KOPT-K1 (cell line): ENCODE results near the gene LRRC42.
"Not testable (repeated sequence)": the region's sequence is repeated elsewhere in the genome, so short reads cannot be mapped to it uniquely, and the experiment has no call there.

Source experiments
- H3K27ac ChIP-seq: fragments of 200-600 bp; sonication (generic); 2 replicates; pipeline ENCODE4 v1.5.1; 2016; ENCODE audit warnings: antibody characterized with exemption, mild to moderate bottlenecking, low read depth, low read length; ENCODE audit not compliant: poor library complexity, severe bottlenecking
- H3K36me3 ChIP-seq: fragments of 200-600 bp; sonication (generic); 2 replicates; pipeline ENCODE4 v1.5.1; 2017; ENCODE audit warnings: antibody characterized with exemption, mild to moderate bottlenecking, low read length, moderate library complexity; ENCODE audit not compliant: insufficient read depth
- H3K9me3 ChIP-seq: fragments of 200-600 bp; sonication (generic); 2 replicates; pipeline ENCODE4 v1.5.1; 2017; ENCODE audit warnings: antibody characterized with exemption, low read length, mild to moderate bottlenecking; ENCODE audit not compliant: insufficient read depth, poor library complexity, severe bottlenecking

Gene LRRC42

DNA sequence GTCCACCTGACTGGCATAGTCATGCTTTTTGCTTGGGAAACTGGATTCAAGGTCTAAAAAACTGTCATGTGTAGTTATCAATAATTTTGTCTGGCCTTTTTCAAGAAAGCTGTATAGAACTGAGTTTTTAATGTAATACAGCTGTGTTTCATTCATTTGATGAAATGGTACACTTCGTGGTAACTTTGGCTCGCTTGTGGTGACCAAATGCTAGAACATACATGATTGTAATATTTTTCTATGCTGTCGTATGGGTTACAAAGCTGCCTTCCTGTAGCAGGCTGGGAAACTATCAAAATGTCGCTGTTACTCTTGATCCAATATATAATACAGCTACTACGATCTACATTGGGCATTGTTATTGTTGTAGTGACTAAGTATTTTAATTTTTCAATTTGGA is 2.1 kb downstream of the LRRC42 start:
- no peaks in the 10 kb centered on the region for H3K9me3 ChIP-seq
- H3K27ac ChIP-seq = no peak overlapping the region

GRCh38 chr1:53949023-53949990 is 3.2 kb downstream of the LRRC42 start:
- Histone ChIP-seq H3K9me3 (no peaks in the 10 kb centered on the region), H3K36me3 (peaks cover 46% of the 10 kb centered on the region), H3K27ac (no peak overlapping the region)

More for the DNA sequence above, 2.1 kb downstream of the LRRC42 start:
- H3K36me3 ChIP-seq = peaks cover 36% of the 10 kb centered on the region

- peaks cover 47% of the 10 kb centered on the region for H3K36me3 ChIP-seq
- H3K27ac ChIP-seq = no peak overlapping the region
- no peaks in the 10 kb centered on the region for H3K9me3 ChIP-seq
Observed at GRCh38 chr1:53951697-53952096, 5.5 kb downstream of the LRRC42 start.

- H3K9me3 ChIP-seq = no peaks in the 10 kb centered on the region
- no peak overlapping the region for H3K27ac ChIP-seq
- peaks cover 54% of the 10 kb centered on the region for H3K36me3 ChIP-seq
Observed at GRCh38 chr1:53954128-53954527, 8.0 kb downstream of the LRRC42 start.

- H3K36me3 ChIP-seq = peaks cover 63% of the 10 kb centered on the region
- H3K27ac ChIP-seq = no peak overlapping the region
Observed at GRCh38 chr1:53956308-53957168, 10.4 kb downstream of the LRRC42 start.

DNA sequence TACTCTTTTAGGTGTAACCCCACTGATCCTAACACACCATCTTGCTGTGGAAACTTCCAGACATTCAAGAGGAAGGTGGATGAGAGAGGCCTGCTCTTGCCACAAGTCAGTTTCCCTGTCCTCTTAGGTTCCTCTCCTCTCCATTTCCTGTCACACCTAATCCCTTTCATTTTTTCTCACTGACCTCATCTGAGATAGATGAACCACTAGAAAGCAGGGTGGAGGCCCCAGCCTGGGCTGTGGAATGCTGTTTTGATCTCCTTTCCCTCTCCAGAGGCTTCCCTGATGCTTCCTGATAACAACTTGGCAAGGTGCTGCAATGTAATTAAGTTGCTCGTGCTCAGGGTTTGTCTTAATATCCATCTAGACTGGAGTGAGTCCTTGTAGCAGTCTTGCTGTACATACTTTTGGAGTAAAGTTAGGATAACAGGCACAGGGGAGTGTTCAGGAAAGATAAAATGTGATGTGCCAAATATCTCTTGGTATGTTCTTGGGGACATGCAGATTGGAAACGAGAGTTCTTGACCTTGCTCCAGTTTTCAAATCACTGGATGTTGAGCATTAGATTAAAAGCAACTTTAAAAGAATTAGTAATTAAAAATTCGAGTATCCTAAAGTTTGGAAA is 11.2 kb downstream of the LRRC42 start:
- peaks cover 63% of the 10 kb centered on the region for H3K36me3 ChIP-seq
- H3K27ac ChIP-seq = no peak overlapping the region
- H3K9me3 ChIP-seq = no peaks in the 10 kb centered on the region

More at GRCh38 chr1:53956308-53957168, 10.4 kb downstream of the LRRC42 start:
- no peaks in the 10 kb centered on the region for H3K9me3 ChIP-seq

GRCh38 chr1:53959664-53960250 is 13.6 kb downstream of the LRRC42 start:
- Histone ChIP-seq H3K27ac (no peak overlapping the region), H3K36me3 (peaks cover 67% of the 10 kb centered on the region), H3K9me3 (no peaks in the 10 kb centered on the region)

- Histone ChIP-seq H3K36me3 (peaks cover 78% of the 10 kb centered on the region), H3K27ac (no peak overlapping the region), H3K9me3 (no peaks in the 10 kb centered on the region)
Observed at GRCh38 chr1:53962395-53962794, 16.2 kb downstream of the LRRC42 start.

DNA sequence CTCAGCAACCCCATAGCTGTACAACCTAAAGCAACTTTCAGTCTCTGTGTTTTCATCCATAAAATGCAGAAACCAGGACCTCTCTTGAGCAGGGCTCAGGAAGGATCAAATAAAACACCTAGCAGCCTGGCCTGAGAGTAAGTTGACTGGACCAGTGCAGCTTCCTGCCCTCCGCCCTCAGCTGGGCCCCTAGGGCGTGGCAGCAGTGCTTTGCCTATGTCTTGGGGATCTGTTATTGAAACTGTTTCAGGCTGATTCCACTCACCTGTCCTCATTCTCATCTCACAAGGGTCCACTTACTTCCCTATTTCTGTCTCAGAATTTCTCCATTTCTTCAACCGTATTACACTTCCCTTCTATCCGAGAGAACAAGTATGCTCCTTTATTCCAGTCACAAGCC is 17.3 kb downstream of the LRRC42 start:
- Histone ChIP-seq H3K36me3 (peaks cover 87% of the 10 kb centered on the region), H3K27ac (no peak overlapping the region)

GRCh38 chr1:53964109-53964508 is 18.0 kb downstream of the LRRC42 start:
- no peak overlapping the region for H3K27ac ChIP-seq
- H3K9me3 ChIP-seq = no peaks in the 10 kb centered on the region
- H3K36me3 ChIP-seq = peaks cover 89% of the 10 kb centered on the region

More for the DNA sequence above, 17.3 kb downstream of the LRRC42 start:
- H3K9me3 ChIP-seq = no peaks in the 10 kb centered on the region

DNA sequence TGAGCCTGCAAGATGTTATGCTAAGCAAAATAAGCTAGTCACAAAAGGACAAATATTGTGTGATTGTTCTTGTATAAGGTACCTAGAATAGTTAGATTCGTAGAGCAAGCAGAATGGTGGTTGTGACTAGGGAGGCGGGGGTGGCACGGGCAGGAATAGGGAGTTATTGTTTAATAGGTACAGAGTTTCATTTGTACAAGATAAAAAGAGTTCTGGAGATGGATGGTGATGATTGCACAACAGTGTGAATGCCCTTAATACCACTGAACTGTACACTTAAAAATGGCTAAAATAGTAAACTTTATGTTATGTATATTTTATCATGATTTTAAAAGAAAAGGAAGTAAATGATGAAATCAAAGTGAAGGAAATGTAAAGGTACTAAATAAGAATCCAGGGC is 20.6 kb downstream of the LRRC42 start:
- Histone ChIP-seq H3K27ac (no peak overlapping the region), H3K36me3 (peaks cover 91% of the 10 kb centered on the region), H3K9me3 (no peaks in the 10 kb centered on the region)

DNA sequence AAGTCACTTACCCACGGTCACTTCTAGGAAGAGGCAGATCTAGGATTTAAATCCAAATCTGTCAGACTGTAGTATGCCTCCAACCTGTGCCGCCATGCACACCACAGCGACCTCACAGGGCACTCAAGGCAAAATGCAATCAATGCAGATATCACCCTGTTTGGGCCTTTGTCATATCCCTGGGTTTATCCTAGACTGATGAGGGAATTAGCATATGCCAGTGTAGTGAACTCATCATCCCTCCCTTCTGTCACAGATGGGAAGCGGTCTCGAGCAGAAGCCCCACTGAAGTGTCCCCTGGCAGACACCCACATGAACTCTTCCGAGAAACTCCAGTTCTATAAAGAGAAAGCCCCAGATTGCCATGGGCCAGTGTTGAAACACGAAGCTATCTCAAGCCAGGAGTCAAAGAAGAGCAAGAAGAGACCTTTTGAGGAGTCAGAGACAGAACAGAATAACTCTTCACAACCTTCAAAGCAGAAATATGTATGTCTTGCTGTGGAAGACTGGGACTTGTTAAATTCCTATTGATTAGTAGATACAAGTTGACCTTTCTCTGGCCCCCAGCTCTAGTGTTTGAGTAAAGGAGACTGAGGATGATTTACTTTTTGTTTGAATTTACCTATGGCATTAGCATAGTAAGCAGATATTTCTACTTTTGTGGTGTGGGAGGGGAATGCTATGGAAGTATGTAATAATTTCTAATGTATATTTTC is 21.4 kb downstream of the LRRC42 start:
- H3K27ac ChIP-seq = no peak overlapping the region
- H3K36me3 ChIP-seq = peaks cover 85% of the 10 kb centered on the region
- no peaks in the 10 kb centered on the region for H3K9me3 ChIP-seq

GRCh38 chr1:53968125-53968513 is 22.0 kb downstream of the LRRC42 start:
- peaks cover 80% of the 10 kb centered on the region for H3K36me3 ChIP-seq

GRCh38 chr1:53969323-53969722 is 23.2 kb downstream of the LRRC42 start:
- H3K36me3 ChIP-seq = peaks cover 68% of the 10 kb centered on the region
- not testable (repeated sequence) for H3K27ac ChIP-seq, H3K9me3 ChIP-seq

More at GRCh38 chr1:53968125-53968513, 22.0 kb downstream of the LRRC42 start:
- Histone ChIP-seq H3K27ac (no peak overlapping the region), H3K9me3 (no peaks in the 10 kb centered on the region)
